Measurements from ENCODE around the gene HOXC13.

DNA sequence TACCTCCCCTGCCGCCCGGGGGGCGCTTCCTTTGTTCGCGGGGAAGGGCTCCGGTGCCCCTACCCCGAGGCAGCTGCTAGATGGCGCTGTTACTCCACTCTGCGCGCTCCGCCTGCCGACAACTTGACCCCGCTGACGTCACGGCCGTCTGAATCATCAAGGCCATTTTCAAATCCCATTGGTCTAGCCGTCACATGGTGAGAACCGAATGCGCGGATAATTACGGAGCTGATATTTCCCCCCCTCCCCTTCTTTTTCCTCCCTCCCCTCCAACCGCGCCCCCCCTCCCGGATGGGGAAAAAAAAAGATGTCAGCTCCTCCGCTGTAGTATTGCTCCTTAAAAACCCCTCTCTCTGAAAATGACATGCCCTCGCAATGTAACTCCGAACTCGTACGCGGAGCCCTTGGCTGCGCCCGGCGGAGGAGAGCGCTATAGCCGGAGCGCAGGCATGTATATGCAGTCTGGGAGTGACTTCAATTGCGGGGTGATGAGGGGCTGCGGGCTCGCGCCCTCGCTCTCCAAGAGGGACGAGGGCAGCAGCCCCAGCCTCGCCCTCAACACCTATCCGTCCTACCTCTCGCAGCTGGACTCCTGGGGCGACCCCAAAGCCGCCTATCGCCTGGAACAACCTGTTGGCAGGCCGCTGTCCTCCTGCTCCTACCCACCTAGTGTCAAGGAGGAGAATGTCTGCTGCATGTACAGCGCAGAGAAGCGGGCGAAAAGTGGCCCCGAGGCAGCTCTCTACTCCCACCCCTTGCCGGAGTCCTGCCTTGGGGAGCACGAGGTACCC is 46.5 kb downstream of the HOXC13 start, which contains the start of gene HOXC10:
- TF ChIP-seq CTCF (optimal IDR thresholded peaks at IDR 0.05 in 1 of 3, IDR thresholded peaks at IDR 0.05 in 1 of 3, conservative IDR thresholded peaks at IDR 0.05 in 1 of 3; ENCODE audit: extremely low read depth in 1 of 3, insufficient read depth in 2 of 3, low read length in 3 of 3): peak; percentile 61 to 97 (median 85)
- no peak for TF ChIP-seq EZH2 (IDR thresholded peaks at IDR 0.05; ENCODE audit: low read length)

All from keratinocyte (primary cell).